Thyroid gland (tissue), 4 donors: Measurements from ENCODE around the gene GLG1. TPM values are rescaled to one million over a fixed set of nuclear protein-coding genes. Genes with fewer than 3 reads are reported as not detected.
A peak's percentile ranks its signal among the peaks of the same experiment; 100 is the strongest.
"Not testable (repeated sequence)": the region's sequence is repeated elsewhere in the genome, so short reads cannot be mapped to it uniquely, and the experiment has no call there.

Source experiments
- DNase-seq, 2 donors: peaks; one replicate each; pipeline ENCODE4 v3.0.0-alpha.2; 2019
- H3K27ac ChIP-seq, 3 donors: fragments of 200-600 bp; sonication (generic); 1 replicate in 2 of 3; 2 replicates in 1 of 3; pipeline ENCODE4 v1.5.1; 2016 to 2019; ENCODE audit warnings: mild to moderate bottlenecking in 1 of 3, moderate library complexity in 1 of 3
- H3K27me3 ChIP-seq: fragments of 200-600 bp; sonication (generic); one replicate; pipeline ENCODE4 v1.5.1; 2019
- H3K36me3 ChIP-seq, 2 donors: fragments of 200-600 bp; sonication (generic); one replicate each; pipeline ENCODE4 v1.5.1; 2016 to 2019
- H3K4me1 ChIP-seq, 2 donors: fragments of 200-600 bp; sonication (generic); one replicate each; pipeline ENCODE4 v1.5.1; 2017 to 2019
- H3K4me3 ChIP-seq, 3 donors: fragments of 200-600 bp; sonication (generic); replicated peaks in 1 of 3; 1 replicate in 2 of 3; 2 replicates in 1 of 3; pipeline ENCODE4 v1.5.1; 2016; ENCODE audit warnings: mild to moderate bottlenecking in 1 of 3
- H3K9me3 ChIP-seq: fragments of 200-600 bp; sonication (generic); one replicate; pipeline ENCODE4 v1.5.1; 2017
- POLR2A ChIP-seq, 2 donors: fragments of 450-650 bp; IDR thresholded peaks; one replicate each; pipeline ENCODE4 v1.6.1; 2017; ENCODE audit warnings: antibody characterized with exemption in 2 of 2, mild to moderate bottlenecking in 2 of 2, moderate library complexity in 1 of 2
- WGBS, 2 donors: methylation state at CpG; one replicate each; pipeline ENCODE4 v1.1.5; 2017; 5-methylcytosine and 5-hydroxymethylcytosine counted together
- intact Hi-C: fragments of 100-400 bp; cut with DNase I; formaldehyde crosslinking; loops from one replicate; pipeline ENCODE4 v1.15.1; 2023
- total RNA-seq, 4 donors: library from RNA; depleted of rRNA; stranded (reverse); fragments of >200 nt; gene quantifications; one replicate each; pipeline ENCODE4 v1.2.3, GENCODE V29; 2016
- TF ChIP-seq, protein P1 (sequence below), 6 experiments: fragments of 200-600 bp in 3 of 6; fragments of 450-650 bp in 3 of 6; sonication (generic) in 3 of 6; IDR thresholded peaks; one replicate each; pipeline ENCODE4 v1.5.1; 2016 to 2019; ENCODE audit warnings: antibody characterized with exemption in 6 of 6, mild to moderate bottlenecking in 2 of 6, inconsistent platforms in 1 of 6, moderate library complexity in 1 of 6

The GLG1 gene
- total RNA-seq, 4 donors from 2014 or later, result 127 to 182 (median 151) TPM

DNA sequence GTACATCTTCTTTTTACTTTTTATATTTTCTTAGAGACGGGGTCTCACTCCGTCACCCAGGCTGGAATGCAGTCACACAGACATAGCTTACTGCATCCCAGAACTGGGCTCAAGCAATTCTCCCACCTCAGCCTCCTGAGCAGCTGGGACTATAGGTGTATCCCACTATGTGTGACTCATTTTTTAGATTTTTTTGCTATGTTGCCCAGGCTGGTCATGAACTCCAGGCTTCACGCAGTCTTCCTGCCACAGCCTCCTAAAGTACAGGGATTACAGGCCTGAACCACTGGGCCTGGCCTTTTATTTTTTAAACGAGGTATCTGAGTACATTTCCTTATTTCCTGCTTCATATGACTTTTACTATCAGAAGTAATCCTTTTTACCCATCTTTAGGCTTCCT lies 48.0 kb downstream of the GLG1 start:
- no peaks in the 10 kb centered on the region for H3K27me3 ChIP-seq
- peaks cover 4 to 7% of the 10 kb centered on the region in 2 donors for H3K4me1 ChIP-seq
- H3K27ac ChIP-seq, result no peak overlapping the region
- no peak for TF ChIP-seq POLR2A (IDR thresholded peaks at IDR 0.05)
- TF ChIP-seq, protein P1, sequence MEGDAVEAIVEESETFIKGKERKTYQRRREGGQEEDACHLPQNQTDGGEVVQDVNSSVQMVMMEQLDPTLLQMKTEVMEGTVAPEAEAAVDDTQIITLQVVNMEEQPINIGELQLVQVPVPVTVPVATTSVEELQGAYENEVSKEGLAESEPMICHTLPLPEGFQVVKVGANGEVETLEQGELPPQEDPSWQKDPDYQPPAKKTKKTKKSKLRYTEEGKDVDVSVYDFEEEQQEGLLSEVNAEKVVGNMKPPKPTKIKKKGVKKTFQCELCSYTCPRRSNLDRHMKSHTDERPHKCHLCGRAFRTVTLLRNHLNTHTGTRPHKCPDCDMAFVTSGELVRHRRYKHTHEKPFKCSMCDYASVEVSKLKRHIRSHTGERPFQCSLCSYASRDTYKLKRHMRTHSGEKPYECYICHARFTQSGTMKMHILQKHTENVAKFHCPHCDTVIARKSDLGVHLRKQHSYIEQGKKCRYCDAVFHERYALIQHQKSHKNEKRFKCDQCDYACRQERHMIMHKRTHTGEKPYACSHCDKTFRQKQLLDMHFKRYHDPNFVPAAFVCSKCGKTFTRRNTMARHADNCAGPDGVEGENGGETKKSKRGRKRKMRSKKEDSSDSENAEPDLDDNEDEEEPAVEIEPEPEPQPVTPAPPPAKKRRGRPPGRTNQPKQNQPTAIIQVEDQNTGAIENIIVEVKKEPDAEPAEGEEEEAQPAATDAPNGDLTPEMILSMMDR (IDR thresholded peaks at IDR 0.05), result no peak
- H3K9me3 ChIP-seq, result no peaks in the 10 kb centered on the region
- H3K4me3 ChIP-seq, result no peak overlapping the region
- WGBS, 2 donors, result 81 to 92% methylated on average over 4 of the region's 4 CpGs
- no peak for DNase-seq
- intact Hi-C loops, result no loop called here
- no peaks in the 10 kb centered on the region for H3K36me3 ChIP-seq

DNA sequence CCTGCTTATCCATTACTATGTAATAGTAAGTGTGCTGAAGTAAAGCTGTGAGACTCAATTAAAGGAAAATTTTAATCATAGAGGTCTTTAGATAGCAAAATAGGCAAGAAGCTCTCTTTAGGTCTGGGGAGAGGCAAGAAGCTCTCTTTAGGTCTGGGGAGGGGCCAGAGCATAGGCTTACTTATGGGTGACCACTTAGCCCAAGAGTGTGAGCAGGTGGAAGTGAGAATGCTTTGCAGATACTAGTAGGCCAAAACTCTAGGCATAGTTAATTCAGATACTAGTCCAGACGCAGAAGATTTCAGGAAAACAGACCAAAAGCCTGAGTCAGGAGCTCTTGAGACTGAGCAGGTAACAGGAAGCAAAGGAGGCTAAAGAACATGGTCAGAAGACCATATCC lies 49.6 kb downstream of the GLG1 start:
- 81 to 94% methylated on average over 1 of the region's 1 CpG for WGBS, 2 donors
- DNase-seq, result no peak
- Histone ChIP-seq H3K4me1 (peaks cover 4 to 5% of the 10 kb centered on the region in 2 donors), H3K9me3 (no peaks in the 10 kb centered on the region), H3K4me3 (no peak overlapping the region), H3K27me3 (no peaks in the 10 kb centered on the region), H3K36me3 (no peaks in the 10 kb centered on the region), H3K27ac (peak overlapping the region in 1 of 3 donors; percentile 32)
- intact Hi-C loops, result no loop called here
- TF ChIP-seq POLR2A (IDR thresholded peaks at IDR 0.05), result no peak
- TF ChIP-seq, protein P1 (IDR thresholded peaks at IDR 0.05), result no peak

DNA sequence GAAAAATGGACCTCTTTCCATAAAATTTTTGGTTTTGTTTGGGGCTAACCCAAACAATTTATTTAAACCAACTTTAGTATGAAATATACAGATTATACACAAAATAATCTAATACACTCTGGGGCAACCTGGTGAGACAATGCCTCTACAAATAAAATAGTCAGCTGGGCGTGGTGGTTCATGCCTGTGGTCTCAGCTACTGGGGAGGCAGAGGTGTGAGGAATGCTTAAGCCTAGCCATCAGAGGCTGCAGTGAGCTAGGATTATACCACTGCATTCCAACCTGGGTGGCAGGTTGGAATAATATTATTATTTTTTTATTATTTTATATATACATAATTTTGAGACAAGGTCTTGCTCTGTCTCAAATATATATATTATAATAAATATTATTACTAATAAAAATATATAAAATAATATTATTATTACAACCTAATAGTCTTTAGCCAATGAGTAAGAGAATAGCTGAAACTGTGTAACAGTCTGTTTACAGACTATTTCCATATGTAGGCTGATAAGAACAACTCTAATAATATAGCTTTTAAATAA lies 50.5 kb downstream of the GLG1 start:
- WGBS, 2 donors, result 97 to 100% methylated on average over 1 of the region's 1 CpG
- no peak overlapping the region for H3K4me3 ChIP-seq

DNA sequence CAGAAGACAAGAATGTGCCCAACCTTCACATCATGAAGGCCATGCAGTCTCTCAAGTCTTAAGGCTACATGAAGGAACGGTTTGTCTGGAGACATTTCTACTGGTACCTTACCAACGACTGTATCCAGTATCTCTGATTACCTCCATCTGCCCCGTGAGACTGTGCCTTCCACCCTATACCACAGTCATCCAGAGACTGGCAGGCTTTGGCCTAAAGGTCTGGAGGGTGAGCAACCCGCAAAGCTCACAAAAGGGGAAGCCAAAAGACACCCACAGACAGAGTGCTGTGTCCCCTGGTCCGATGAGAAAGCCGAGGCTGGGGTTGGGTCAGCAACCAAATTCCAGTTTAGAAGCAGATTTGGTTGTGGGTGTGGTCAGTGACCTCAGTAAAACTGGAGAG lies 54.6 kb downstream of the GLG1 start:
- H3K36me3 ChIP-seq, H3K4me3 ChIP-seq, H3K9me3 ChIP-seq, H3K4me1 ChIP-seq, H3K27me3 ChIP-seq, DNase-seq, intact Hi-C loops, H3K27ac ChIP-seq: not testable (repeated sequence)
- WGBS, 2 donors, result 96 to 99% methylated on average over 4 of the region's 6 CpGs

More for the DNA sequence above, 50.5 kb downstream of the GLG1 start:
- Histone ChIP-seq H3K4me1 (peaks cover 4 to 5% of the 10 kb centered on the region in 2 donors), H3K27ac (no peak overlapping the region), H3K9me3 (no peaks in the 10 kb centered on the region), H3K27me3 (no peaks in the 10 kb centered on the region), H3K36me3 (no peaks in the 10 kb centered on the region)
- intact Hi-C loops, result no loop called here
- TF ChIP-seq POLR2A (IDR thresholded peaks at IDR 0.05), result no peak
- TF ChIP-seq, protein P1 (IDR thresholded peaks at IDR 0.05), result no peak
- DNase-seq, result no peak

DNA sequence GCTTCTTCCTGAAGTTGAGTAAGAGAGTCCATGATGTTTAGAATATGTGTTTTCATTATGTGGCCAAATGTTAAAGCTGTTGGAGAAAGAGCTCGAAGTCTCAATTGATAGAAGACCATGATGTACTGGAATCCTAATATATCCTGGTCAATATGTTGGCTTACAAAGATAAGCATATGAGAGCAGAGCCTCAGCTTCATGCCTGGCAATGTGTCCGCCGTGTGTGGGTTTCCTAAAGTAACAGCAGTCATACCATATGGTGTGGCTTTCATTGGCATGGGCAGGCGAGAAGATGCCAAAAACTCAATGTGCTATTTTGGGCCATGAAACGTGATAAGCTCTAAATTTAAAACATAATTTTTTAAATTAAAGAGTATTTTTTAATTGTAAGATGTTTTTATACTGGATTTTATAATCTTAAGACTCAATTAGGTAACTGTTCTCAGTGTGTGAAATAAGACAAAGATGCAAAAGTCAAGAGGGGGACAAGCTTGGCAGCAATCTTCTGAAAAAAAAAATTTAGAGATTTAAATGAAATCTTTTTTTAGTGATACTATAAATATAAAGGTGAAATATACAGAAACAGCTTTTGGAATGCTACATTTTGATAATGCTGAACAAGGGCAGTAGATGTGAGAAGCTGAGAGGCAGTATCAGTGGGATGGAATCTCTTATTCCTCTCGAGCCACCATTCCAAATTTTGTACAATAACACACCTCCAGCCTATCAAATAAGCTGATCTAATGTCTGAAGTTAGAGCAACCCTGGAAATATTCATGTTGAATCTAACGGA lies 56.5 kb downstream of the GLG1 start:
- DNase-seq, H3K27me3 ChIP-seq, H3K4me3 ChIP-seq, H3K9me3 ChIP-seq, H3K36me3 ChIP-seq, H3K4me1 ChIP-seq, intact Hi-C loops, H3K27ac ChIP-seq: not testable (repeated sequence)
- WGBS, 2 donors, result 84 to 93% methylated on average over 7 of the region's 7 CpGs

DNA sequence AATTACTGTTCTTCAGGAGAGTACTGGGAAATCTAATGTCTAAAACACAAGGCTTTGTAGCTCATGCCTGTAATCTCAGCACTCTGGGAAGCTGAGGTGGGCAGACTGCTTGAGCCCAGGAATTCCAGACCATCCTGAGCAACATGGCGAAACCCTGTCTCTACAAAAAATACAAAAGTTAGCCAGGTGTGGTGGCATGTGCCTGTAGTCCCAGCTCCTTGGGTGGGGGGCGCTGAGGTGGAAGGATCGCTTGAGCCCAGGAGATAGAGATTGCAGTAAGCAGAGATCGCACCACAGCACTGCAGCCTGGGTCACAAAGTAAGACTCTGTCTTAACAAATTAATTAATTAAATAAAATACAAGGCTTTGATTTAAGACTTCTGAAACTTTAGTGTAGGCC lies 60.8 kb downstream of the GLG1 start:
- peak in 1 of 2 donors; percentile 14 for DNase-seq
- intact Hi-C loops, H3K27me3 ChIP-seq, H3K27ac ChIP-seq, H3K9me3 ChIP-seq, H3K4me3 ChIP-seq, H3K36me3 ChIP-seq, H3K4me1 ChIP-seq: not testable (repeated sequence)
- WGBS, 2 donors, result 83 to 89% methylated on average over 4 of the region's 4 CpGs

DNA sequence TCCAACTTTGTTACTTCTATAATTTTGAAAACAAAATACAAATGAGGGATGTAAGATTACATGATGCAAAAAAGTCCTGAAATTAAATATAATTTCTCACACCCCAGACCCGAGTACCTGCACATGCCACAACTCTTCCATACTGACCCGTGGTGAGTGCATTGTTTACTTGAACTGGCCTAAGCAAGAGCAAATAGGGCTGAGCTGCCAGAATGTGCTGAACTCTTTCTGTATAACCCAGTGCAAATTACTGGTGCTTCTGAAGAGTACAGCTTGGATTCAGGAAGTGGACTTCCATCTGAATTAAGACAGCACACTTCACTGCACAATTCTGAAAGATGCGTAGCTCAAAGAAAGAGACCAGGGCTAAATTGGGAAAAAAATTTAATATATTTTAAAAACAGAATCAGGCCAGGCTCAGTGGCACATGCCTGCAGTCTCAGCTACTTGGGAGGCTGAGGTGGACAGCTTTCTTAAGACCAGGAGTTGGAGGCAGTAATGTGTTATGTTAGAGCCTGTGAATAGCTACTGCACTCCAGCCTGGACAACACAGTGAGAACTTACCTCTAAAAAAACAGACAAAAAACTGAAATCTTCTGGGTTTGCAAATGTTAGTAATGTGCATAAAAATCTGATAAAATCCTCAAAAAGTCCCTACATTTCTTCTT lies 63.9 kb downstream of the GLG1 start:
- H3K4me3 ChIP-seq, H3K36me3 ChIP-seq, H3K4me1 ChIP-seq, H3K27ac ChIP-seq, DNase-seq, intact Hi-C loops, H3K9me3 ChIP-seq, H3K27me3 ChIP-seq: not testable (repeated sequence)
- WGBS, 2 donors, result 73 to 85% methylated on average over 2 of the region's 3 CpGs

DNA sequence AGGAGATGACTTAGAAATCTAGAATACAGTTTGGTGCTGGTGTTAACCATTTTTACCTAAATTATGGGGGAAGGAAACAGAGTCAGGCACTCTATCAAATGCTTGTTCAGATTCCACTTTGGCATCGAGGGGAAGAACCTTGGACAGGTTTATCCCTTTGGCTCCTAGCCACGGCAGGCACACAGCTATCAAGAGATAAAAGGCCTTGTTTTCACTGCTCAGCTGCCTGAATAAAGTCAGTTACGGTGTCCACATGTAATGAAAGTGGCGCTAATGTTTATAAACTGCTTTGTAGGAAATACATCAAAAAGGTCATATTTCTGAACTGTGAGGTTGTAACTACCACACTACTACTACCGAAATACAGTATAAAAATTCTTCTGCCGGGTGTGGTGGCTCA lies 66.3 kb downstream of the GLG1 start:
- H3K27me3 ChIP-seq, H3K27ac ChIP-seq, H3K9me3 ChIP-seq, H3K36me3 ChIP-seq, H3K4me1 ChIP-seq, intact Hi-C loops, H3K4me3 ChIP-seq: not testable (repeated sequence)
- 43 to 54% methylated on average over 5 to 6 of the region's 6 CpGs for whole genome bisulfite sequencing, 2 donors
- DNase-seq, result peak; percentile 46 to 49

DNA sequence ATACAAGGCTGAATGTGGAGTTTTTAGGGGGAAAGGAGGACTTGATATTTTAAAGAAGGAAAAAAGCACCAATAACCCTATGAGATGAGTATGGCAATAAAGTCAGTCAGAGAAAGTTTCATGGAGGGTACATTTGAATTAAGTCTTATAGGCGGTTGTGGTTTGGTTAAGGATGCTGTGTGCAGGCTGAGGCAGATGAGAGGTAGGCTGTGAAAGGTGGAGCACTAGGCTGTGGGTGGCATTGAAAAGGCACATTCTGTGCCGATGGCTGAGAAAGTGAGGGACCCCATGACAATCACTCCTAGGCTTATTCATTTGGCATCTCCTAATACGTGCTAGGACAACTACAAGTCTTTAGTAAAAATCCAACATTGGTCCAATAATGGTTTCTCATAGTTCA lies 68.1 kb downstream of the GLG1 start:
- H3K27ac ChIP-seq, H3K4me3 ChIP-seq, DNase-seq, H3K27me3 ChIP-seq, H3K9me3 ChIP-seq, intact Hi-C loops, H3K36me3 ChIP-seq, H3K4me1 ChIP-seq: not testable (repeated sequence)
- 78% methylated on average over 1 of the region's 3 CpGs; no CpG with 5 or more reads in 1 of the 2 donors for WGBS, 2 donors
